ENCODE results near the gene ITGA3.

- no peak for TF ChIP-seq POLR2A (IDR thresholded peaks at IDR 0.05; ENCODE audit: low read length)
- no peak for TF ChIP-seq GATA1 (IDR thresholded peaks at IDR 0.05; ENCODE audit: low read depth, low read length)
Observed at GRCh38 chr17:50127697-50128361, 71.9 kb downstream of the ITGA3 start.

All from erythroblast (primary cell).